ENCODE data around the gene ELL.

Gene ELL

DNA sequence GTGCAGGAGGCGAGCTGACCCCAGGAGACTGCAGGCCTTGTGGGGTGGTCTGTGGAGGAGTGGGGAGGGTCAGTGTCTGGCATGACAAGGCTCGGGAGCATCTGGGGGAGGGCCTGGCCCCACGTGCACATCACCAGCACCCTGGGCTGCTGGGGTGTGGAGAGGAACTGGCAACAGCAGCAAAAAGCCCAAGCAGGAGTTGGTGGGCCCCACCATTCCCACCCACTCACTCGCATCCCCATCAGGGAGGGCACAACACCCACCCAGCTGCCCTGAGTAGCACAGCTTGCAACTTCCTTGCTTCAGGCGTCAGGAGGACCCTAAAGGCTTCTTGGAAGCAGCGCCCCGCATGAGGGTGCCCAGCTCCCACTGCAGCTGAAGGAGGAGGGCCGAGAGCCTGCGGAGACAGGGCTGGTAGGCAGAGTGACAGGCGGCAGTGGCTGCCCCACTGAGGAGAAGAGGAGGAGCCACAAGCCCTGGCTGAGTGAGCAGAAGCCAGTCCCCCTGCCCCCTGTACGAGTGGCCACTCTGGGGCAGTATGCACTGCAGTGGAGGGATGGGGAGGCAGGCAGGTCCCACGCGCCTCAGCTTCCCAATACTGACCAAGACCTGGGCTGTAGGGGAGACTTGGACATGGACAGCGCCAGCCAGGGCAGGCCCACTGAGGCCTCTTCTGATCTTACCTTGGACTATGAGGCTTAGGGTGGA, 26.5 kb downstream of the ELL start:
- Mint-ChIP-seq H3K36me3 (ENCODE audit: low read depth) (no peaks in the 10 kb centered on the region), H3K27me3 (ENCODE audit: low read depth, poor library complexity) (no peaks in the 10 kb centered on the region), H3K4me1 (peaks cover 41% of the 10 kb centered on the region), H3K27ac (no peak overlapping the region), H3K4me3 (no peak overlapping the region), H3K9me3 (no peaks in the 10 kb centered on the region)
- TF ChIP-seq, protein P1, sequence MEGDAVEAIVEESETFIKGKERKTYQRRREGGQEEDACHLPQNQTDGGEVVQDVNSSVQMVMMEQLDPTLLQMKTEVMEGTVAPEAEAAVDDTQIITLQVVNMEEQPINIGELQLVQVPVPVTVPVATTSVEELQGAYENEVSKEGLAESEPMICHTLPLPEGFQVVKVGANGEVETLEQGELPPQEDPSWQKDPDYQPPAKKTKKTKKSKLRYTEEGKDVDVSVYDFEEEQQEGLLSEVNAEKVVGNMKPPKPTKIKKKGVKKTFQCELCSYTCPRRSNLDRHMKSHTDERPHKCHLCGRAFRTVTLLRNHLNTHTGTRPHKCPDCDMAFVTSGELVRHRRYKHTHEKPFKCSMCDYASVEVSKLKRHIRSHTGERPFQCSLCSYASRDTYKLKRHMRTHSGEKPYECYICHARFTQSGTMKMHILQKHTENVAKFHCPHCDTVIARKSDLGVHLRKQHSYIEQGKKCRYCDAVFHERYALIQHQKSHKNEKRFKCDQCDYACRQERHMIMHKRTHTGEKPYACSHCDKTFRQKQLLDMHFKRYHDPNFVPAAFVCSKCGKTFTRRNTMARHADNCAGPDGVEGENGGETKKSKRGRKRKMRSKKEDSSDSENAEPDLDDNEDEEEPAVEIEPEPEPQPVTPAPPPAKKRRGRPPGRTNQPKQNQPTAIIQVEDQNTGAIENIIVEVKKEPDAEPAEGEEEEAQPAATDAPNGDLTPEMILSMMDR (IDR thresholded peaks at IDR 0.05): no peak
- DNase-seq: peak; percentile 42

DNA sequence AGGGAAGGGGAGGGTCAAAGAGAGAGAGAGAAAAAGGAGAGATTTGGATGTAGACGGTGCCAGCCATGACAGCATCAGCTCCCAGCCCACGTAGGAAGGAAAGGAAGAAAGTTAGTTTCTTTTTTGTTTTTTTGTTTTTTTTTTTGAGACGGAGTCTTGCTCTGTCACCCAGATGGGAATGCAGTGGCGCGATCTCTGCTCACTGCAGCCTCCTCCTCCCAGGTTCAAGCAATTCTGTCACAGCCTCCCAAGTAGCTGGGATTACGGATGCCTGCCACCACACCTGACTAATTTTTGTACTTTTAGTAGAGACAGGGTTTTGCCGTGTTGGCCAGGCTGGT, 27.6 kb downstream of the ELL start:
- Mint-ChIP-seq H3K27ac (no peak overlapping the region), H3K36me3 (ENCODE audit: low read depth) (no peaks in the 10 kb centered on the region), H3K27me3 (ENCODE audit: low read depth, poor library complexity) (no peaks in the 10 kb centered on the region), H3K9me3 (no peaks in the 10 kb centered on the region), H3K4me1 (peaks cover 49% of the 10 kb centered on the region), H3K4me3 (no peak overlapping the region)
- no peak for DNase-seq
- TF ChIP-seq, protein P1 (IDR thresholded peaks at IDR 0.05): no peak

DNA sequence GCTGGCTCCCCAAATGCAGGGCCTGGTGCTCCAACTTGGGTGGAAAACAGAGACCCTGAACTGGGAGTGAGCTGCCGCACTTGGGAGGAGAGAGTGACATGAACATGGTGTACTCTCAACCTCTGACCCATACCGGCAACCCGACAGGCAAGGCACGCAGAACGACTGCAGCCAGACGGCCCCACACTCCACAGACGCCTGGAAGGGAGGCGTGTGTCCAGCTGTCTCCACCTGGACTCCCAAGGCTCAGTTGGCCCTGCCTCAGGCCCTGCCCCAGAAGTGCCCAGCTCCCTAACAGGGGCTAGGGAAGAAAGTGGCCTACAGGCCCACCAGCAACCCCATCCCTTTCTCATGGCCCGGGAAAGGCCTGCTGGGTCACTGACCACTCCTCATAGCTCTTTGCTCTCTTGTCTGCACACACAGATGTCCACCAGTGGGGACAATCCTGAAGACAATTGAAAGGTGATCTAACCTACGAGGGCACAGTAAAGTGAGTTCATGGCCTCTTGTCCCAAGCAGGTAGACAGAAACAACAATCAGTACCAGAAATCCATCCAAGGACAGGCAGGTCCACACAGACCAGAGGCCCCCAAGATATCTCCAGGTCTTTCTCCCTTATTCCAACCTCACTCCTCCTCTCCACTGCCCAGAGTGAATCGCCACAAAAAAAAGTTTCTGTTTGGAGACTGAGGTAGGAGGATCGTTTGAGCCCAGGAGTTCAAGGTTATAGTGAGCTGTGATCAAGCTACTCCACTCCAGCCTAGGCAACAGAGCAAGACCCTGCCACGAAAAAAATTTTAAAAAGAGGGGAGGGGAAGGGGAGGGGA, 28.2 kb downstream of the ELL start:
- TF ChIP-seq, protein P1 (IDR thresholded peaks at IDR 0.05): no peak
- peaks cover 55% of the 10 kb centered on the region for H3K4me1 Mint-ChIP-seq
- peaks cover 4% of the 10 kb centered on the region for H3K27me3 Mint-ChIP-seq (ENCODE audit: low read depth, poor library complexity)
- no peaks in the 10 kb centered on the region for H3K36me3 Mint-ChIP-seq (ENCODE audit: low read depth)
- H3K4me3 Mint-ChIP-seq: no peak overlapping the region
- H3K27ac Mint-ChIP-seq: peak overlapping the region; percentile 85
- DNase-seq: no peak
- H3K9me3 Mint-ChIP-seq: no peaks in the 10 kb centered on the region

DNA sequence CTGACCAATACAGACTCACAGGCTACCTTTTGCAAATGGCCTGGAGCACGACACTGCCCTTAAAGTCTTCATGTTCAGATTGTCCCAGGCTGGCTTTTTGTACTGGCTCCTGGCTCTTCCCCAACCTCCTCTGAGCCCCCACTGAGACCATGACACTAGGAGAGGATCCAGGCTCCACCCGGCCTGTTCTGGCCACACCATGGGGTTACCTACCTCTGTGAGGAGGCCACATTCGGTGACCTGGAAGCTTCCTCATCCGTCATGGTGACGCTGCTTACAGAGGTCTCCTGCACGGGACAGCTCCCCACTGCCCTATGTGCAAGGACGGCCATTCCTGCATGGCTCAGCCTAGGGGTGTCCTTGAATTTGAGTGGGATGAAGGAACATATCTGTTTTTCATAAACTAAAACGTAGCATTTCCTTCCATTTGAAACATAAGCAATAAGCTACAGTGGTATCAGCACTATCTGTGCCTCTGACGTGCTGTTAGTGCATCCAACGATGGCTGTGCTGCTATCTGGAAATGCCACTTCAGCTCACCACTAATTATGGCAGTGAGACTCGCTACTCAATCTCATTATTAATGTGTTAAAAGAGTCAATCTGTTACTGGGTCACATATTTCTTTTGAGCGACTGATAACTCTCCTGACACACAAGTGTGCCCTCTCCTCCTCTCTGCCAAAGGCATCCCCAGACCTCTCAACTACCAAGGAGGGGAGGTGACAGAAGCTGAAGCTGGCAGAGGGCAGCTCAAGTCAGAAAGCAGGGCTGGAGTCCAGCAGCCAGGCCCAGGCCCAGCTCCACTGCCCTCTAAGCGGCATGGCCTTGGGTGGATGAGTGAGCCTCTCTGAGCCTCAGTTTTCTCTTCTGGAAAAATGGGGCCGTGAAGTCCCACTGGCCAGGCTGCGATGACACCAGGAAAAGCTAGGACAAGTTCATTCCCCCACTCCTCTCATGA, 29.6 kb downstream of the ELL start:
- peaks cover 67% of the 10 kb centered on the region for H3K4me1 Mint-ChIP-seq
- no peaks in the 10 kb centered on the region for H3K36me3 Mint-ChIP-seq (ENCODE audit: low read depth)
- no peak overlapping the region for H3K27ac Mint-ChIP-seq
- no peak for DNase-seq
- TF ChIP-seq, protein P1 (IDR thresholded peaks at IDR 0.05): no peak
- H3K27me3 Mint-ChIP-seq (ENCODE audit: low read depth, poor library complexity): peaks cover 6% of the 10 kb centered on the region
- H3K9me3 Mint-ChIP-seq: no peaks in the 10 kb centered on the region
- H3K4me3 Mint-ChIP-seq: no peak overlapping the region

DNA sequence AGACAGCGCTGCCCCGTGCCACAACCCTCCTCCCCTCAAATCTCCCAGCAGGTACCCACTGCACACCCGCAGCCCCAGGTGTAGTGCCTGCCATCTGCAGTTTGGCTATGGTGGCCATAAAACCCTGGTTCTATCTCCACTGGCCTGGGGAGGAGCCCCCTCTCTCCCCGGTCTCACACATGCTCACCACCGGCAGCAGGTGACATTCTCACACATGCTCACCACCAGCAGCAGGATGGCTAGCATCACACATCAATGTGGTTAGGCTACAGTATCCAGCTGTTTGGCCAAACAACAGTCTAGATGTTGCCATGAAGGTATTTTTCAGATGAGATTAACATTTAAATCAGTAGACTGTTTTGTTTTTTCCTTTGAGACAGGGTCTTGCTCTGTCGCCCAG, 31.1 kb downstream of the ELL start:
- H3K36me3 Mint-ChIP-seq (ENCODE audit: low read depth): no peaks in the 10 kb centered on the region
- DNase-seq: no peak
- H3K4me3 Mint-ChIP-seq: no peak overlapping the region
- no peaks in the 10 kb centered on the region for H3K9me3 Mint-ChIP-seq
- H3K27ac Mint-ChIP-seq: no peak overlapping the region
- peaks cover 6% of the 10 kb centered on the region for H3K27me3 Mint-ChIP-seq (ENCODE audit: low read depth, poor library complexity)
- TF ChIP-seq, protein P1 (IDR thresholded peaks at IDR 0.05): no peak
- H3K4me1 Mint-ChIP-seq: peaks cover 74% of the 10 kb centered on the region
